HEK293T (cell line): ENCODE measurements around the gene CTBP1.

ENCODE experiments used
- CTCF ChIA-PET: fragments of 350-600 bp; formaldehyde crosslinking; extraction: SDS; loops from one replicate; lab custom pipeline; 2021; ENCODE audit warnings: antibody characterized with exemption, inconsistent platforms; lab: Yijun Ruan, JAX
- POLR2A ChIA-PET: fragments of 350-600 bp; formaldehyde crosslinking; extraction: SDS; loops from one replicate; lab custom pipeline; 2020; ENCODE audit warnings: antibody characterized with exemption, inconsistent platforms; lab: Yijun Ruan, JAX
- DNase-seq: peaks from one replicate; pipeline ENCODE4 v3.0.0; 2012; ENCODE audit warnings: mixed read lengths; ENCODE audit errors: extremely low spot score
- ARNT ChIP-seq: fragments of 450-650 bp; IDR thresholded peaks from 2 replicates; pipeline ENCODE4 v1.6.1; 2017; ENCODE audit warnings: mild to moderate bottlenecking
- BHLHE40 ChIP-seq: fragments of 450-650 bp; IDR thresholded peaks from 2 replicates; pipeline ENCODE4 v1.6.1; 2016; ENCODE audit warnings: mild to moderate bottlenecking, moderate library complexity, borderline replicate concordance
- CTBP1 ChIP-seq: fragments of 450-650 bp; IDR thresholded peaks from 2 replicates; pipeline ENCODE4 v1.6.1; 2016; ENCODE audit warnings: borderline replicate concordance
- ELF4 ChIP-seq: fragments of 450-650 bp; IDR thresholded peaks from 2 replicates; pipeline ENCODE4 v1.6.1; 2017; ENCODE audit warnings: antibody characterized with exemption
- FOXA1 ChIP-seq: fragments of 450-650 bp; IDR thresholded peaks from 2 replicates; pipeline ENCODE4 v1.6.1; 2016; ENCODE audit warnings: mild to moderate bottlenecking
- FOXK2 ChIP-seq: fragments of 450-650 bp; IDR thresholded peaks from 2 replicates; pipeline ENCODE4 v1.6.1; 2016; ENCODE audit warnings: mild to moderate bottlenecking
- FOXM1 ChIP-seq: fragments of 450-650 bp; IDR thresholded peaks from 2 replicates; pipeline ENCODE4 v1.6.1; 2017; ENCODE audit warnings: mild to moderate bottlenecking, borderline replicate concordance
- HDGF ChIP-seq: fragments of 450-650 bp; IDR thresholded peaks from 2 replicates; pipeline ENCODE4 v1.6.1; 2017; ENCODE audit warnings: antibody characterized with exemption, borderline replicate concordance
- L3MBTL2 ChIP-seq: fragments of 450-650 bp; conservative IDR thresholded peaks from 2 replicates; pipeline ENCODE4 v1.6.1; 2016; ENCODE audit warnings: mild to moderate bottlenecking
- LEF1 ChIP-seq: fragments of 450-650 bp; IDR thresholded peaks from 2 replicates; pipeline ENCODE4 v1.6.1; 2017; ENCODE audit warnings: mild to moderate bottlenecking, borderline replicate concordance
- NFRKB ChIP-seq: fragments of 450-650 bp; IDR thresholded peaks from 2 replicates; pipeline ENCODE4 v1.6.1; 2016; ENCODE audit warnings: mild to moderate bottlenecking, moderate library complexity
- PKNOX1 ChIP-seq: fragments of 450-650 bp; IDR thresholded peaks from 2 replicates; pipeline ENCODE4 v1.6.1; 2016
- SP1 ChIP-seq: fragments of 450-650 bp; IDR thresholded peaks from 2 replicates; pipeline ENCODE4 v1.6.1; 2017
- SUZ12 ChIP-seq: fragments of 450-650 bp; IDR thresholded peaks from 2 replicates; pipeline ENCODE4 v1.6.1; 2016; ENCODE audit warnings: mild to moderate bottlenecking
- TARDBP ChIP-seq: fragments of 450-650 bp; IDR thresholded peaks from 2 replicates; pipeline ENCODE4 v1.6.1; 2016
- ZNF384 ChIP-seq: fragments of 450-650 bp; IDR thresholded peaks from 2 replicates; pipeline ENCODE4 v1.6.1; 2016

The CTBP1 gene

GRCh38 chr4:1217366-1217765 lies 31.6 kb downstream of the CTBP1 start:
- ChIA-PET CTCF (no interaction called here), POLR2A (no interaction called here)
- TF ChIP-seq L3MBTL2 (no peak), NFRKB (no peak), TARDBP (no peak), ELF4 (no peak), FOXA1 (no peak), BHLHE40 (no peak), FOXM1 (no peak)
- no peak for DNase-seq

- no peak for DNase-seq
- CTCF ChIA-PET: no interaction called here
Observed at GRCh38 chr4:1216869-1217294, 32.0 kb downstream of the CTBP1 start.

GRCh38 chr4:1216076-1216614 lies 32.8 kb downstream of the CTBP1 start:
- no peak for TF ChIP-seq FOXK2
- no peak for TF ChIP-seq ZNF384
- no peak for TF ChIP-seq TARDBP
- TF ChIP-seq LEF1: no peak
- no peak for TF ChIP-seq L3MBTL2
- no peak for TF ChIP-seq PKNOX1
- TF ChIP-seq FOXM1: no peak
- no peak for TF ChIP-seq FOXA1
- no peak for TF ChIP-seq ELF4
- TF ChIP-seq NFRKB: no peak
- no peak for TF ChIP-seq BHLHE40
- TF ChIP-seq CTBP1: no peak
- TF ChIP-seq SP1: no peak
- DNase-seq: no peak
- ChIA-PET POLR2A (no interaction called here), CTCF (no interaction called here)

More at GRCh38 chr4:1216869-1217294, 32.0 kb downstream of the CTBP1 start:
- no peak for TF ChIP-seq HDGF
- TF ChIP-seq L3MBTL2: no peak
- TF ChIP-seq FOXA1: no peak
- TF ChIP-seq TARDBP: no peak
- POLR2A ChIA-PET: no interaction called here

GRCh38 chr4:1215141-1216075 lies 33.5 kb downstream of the CTBP1 start:
- ChIA-PET POLR2A (no interaction called here), CTCF (no interaction called here)
- no peak for TF ChIP-seq CTBP1
- TF ChIP-seq ELF4: no peak
- TF ChIP-seq FOXM1: no peak
- no peak for TF ChIP-seq SUZ12
- no peak for TF ChIP-seq NFRKB
- no peak for TF ChIP-seq PKNOX1
- no peak for TF ChIP-seq TARDBP
- no peak for TF ChIP-seq ARNT
- TF ChIP-seq SP1: no peak
- TF ChIP-seq FOXA1: no peak
- TF ChIP-seq L3MBTL2: no peak
- TF ChIP-seq ZNF384: no peak
- TF ChIP-seq FOXK2: no peak
- no peak for TF ChIP-seq LEF1
- TF ChIP-seq BHLHE40: no peak
- no peak for TF ChIP-seq HDGF
- no peak for DNase-seq

- ChIA-PET CTCF (no interaction called here), POLR2A (no interaction called here)
- no peak for DNase-seq
- no peak for TF ChIP-seq BHLHE40
- TF ChIP-seq NFRKB: no peak
- no peak for TF ChIP-seq TARDBP
- no peak for TF ChIP-seq HDGF
- TF ChIP-seq ELF4: no peak
- TF ChIP-seq FOXM1: no peak
- no peak for TF ChIP-seq CTBP1
- TF ChIP-seq LEF1: no peak
- TF ChIP-seq FOXK2: no peak
- TF ChIP-seq FOXA1: no peak
- no peak for TF ChIP-seq L3MBTL2
- no peak for TF ChIP-seq PKNOX1
- no peak for TF ChIP-seq ARNT
- TF ChIP-seq SP1: no peak
- no peak for TF ChIP-seq ZNF384
- TF ChIP-seq SUZ12: no peak
Observed at GRCh38 chr4:1214101-1215095, 34.5 kb downstream of the CTBP1 start.
